ENCODE data around the gene CCNH. TPM values are rescaled to one million over a fixed set of nuclear protein-coding genes. Genes with fewer than 3 reads are reported as not detected.

CCNH gene
- total and polyA plus RNA-seq, 9 of the 15 experiments (the other 6 are each of a cell fraction or from before 2014, with no cell fraction given), result 100 to 213 (median 150) TPM

GRCh38 chr5:87435144-87435694, 22.5 kb upstream of the CCNH start:
- in situ Hi-C loops (cut with MboI), result no loop called here
- TF ChIP-seq MGA (IDR thresholded peaks at IDR 0.05), result no peak
- TF ChIP-seq ZNF395 (CRISPR knock-in tag; IDR thresholded peaks at IDR 0.05), result no peak
- TF ChIP-seq ID3 (CRISPR knock-in tag; IDR thresholded peaks at IDR 0.05), result no peak
- no peak for TF ChIP-seq ID3 (tag; IDR thresholded peaks at IDR 0.05)
- TF ChIP-seq ATF3 (IDR thresholded peaks at IDR 0.05), result no peak
- no peak for TF ChIP-seq ATF3 (CRISPR knock-in tag; conservative IDR thresholded peaks at IDR 0.05)
- no peak for TF ChIP-seq CREB1 (IDR thresholded peaks at IDR 0.05)
- no peak for TF ChIP-seq CREB1 (CRISPR knock-in tag; IDR thresholded peaks at IDR 0.05)

More at GRCh38 chr5:87435144-87435694, 22.5 kb upstream of the CCNH start:
- H3K9ac ChIP-seq (ENCODE audit: insufficient read depth in 1 of 2, low read depth in 2 of 2, low read length in 2 of 2), result no peak overlapping the region
- H3K4me2 ChIP-seq (ENCODE audit: insufficient read depth, low read length), result no peak overlapping the region
- no peak overlapping the region for H3K4me3 ChIP-seq
- no peaks in the 10 kb centered on the region for H3K36me3 ChIP-seq (ENCODE audit: control insufficient read depth, insufficient read depth, low read length)
- H4K20me1 ChIP-seq (replicated peaks; ENCODE audit: control insufficient read depth, insufficient read depth, low read length), result no peaks in the 10 kb centered on the region
- no peaks in the 10 kb centered on the region for H3K27me3 ChIP-seq (ENCODE audit: control insufficient read depth in 2 of 2, insufficient read depth in 2 of 2, low read length in 2 of 2)
- peak; percentile 26 for FAIRE-seq
- H3K9me1 ChIP-seq (ENCODE audit: control insufficient read depth, insufficient read depth, low read length), result no peaks in the 10 kb centered on the region
- no TSS peak for BruUV-seq (replicated peaks)
- POLR2A ChIA-PET, result no interaction called here
- H3K9me3 ChIP-seq (replicated peaks; ENCODE audit: control insufficient read depth, insufficient read depth, low read depth, low read length), result no peaks in the 10 kb centered on the region
- no peak for DNase-seq (ENCODE audit: extremely low read depth in 1 of 4, low spot score in 3 of 4)
- no peaks in the 10 kb centered on the region for H3K79me2 ChIP-seq (ENCODE audit: control insufficient read depth, insufficient read depth, low read length)
- intact Hi-C loops (cut with micrococcal nuclease), result no loop called here
- CTCF ChIA-PET (ENCODE audit: low intra/inter-chr PET ratio), result no interaction called here
- no peak for ATAC-seq
- WGBS (ENCODE audit: insufficient coverage, low coverage, missing lambda C conversion rate), result 0% methylated on average over 2 of the region's 2 CpGs
- no peak overlapping the region for H2AFZ ChIP-seq (ENCODE audit: low read depth, low read length)
- H3K4me1 ChIP-seq (replicated peaks in 1 of 2; ENCODE audit: control insufficient read depth in 2 of 2, insufficient read depth in 2 of 2, low read length in 2 of 2), result no peaks in the 10 kb centered on the region
- H3K27ac ChIP-seq (ENCODE audit: extremely low read depth, low read depth, low read length), result no peak overlapping the region

Measured in K562 (cell line).